Mononuclear cell (primary cell): ENCODE data around the gene SNX7. TPM values are rescaled to one million over a fixed set of nuclear protein-coding genes. Genes with fewer than 3 reads are reported as not detected.

Experiments
- H3K27me3 ChIP-seq: 2 replicates; pipeline ENCODE4 v1.6.0; 2011; ENCODE audit warnings: low read length, control low read depth; ENCODE audit not compliant: insufficient read depth
- H3K4me1 ChIP-seq: 2 replicates; pipeline ENCODE4 v1.5.1; 2011; ENCODE audit warnings: mild to moderate bottlenecking, low read length, control low read depth; ENCODE audit not compliant: insufficient read depth
- H3K4me3 ChIP-seq: 2 replicates; pipeline ENCODE4 v1.5.1; 2011; ENCODE audit warnings: mild to moderate bottlenecking, low read length, moderate library complexity
- H3K9me3 ChIP-seq: 2 replicates; pipeline ENCODE4 v1.5.1; 2011; ENCODE audit warnings: low read depth, mild to moderate bottlenecking, control low read depth, low read length
- total RNA-seq: library from RNA; depleted of rRNA; stranded (reverse); fragments of >200 nt; gene quantifications from one replicate; pipeline ENCODE4 v1.2.3, GENCODE V29; 2012

The SNX7 gene
- total RNA-seq, 1 donor, result 0.42 TPM

DNA sequence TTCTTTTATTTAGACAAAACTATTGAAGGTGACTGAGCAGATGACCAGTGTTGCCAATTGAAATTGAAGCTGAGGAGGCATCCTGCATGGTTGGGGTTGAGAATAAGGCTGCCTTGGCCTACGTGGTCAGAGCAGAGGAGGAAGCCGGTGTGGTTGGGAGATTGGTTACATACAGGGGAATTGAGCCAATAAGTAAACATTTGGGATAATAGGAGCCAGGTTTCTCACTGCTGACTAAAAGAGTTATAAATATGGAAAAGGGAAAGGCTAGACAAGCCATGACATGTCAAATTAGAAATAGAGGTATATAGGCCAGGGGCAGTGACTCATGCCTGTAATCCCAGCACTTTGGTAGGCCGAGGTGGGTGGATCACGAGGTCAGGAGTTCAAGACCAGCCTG is 15.8 kb downstream of the SNX7 start:
- no peaks in the 10 kb centered on the region for H3K9me3 ChIP-seq
- no peaks in the 10 kb centered on the region for H3K4me1 ChIP-seq
- no peak overlapping the region for H3K4me3 ChIP-seq
- H3K27me3 ChIP-seq, result no peaks in the 10 kb centered on the region

- Histone ChIP-seq H3K9me3 (no peaks in the 10 kb centered on the region), H3K27me3 (no peaks in the 10 kb centered on the region), H3K4me1 (no peaks in the 10 kb centered on the region), H3K4me3 (no peak overlapping the region)
Observed at GRCh38 chr1:98681812-98682211, 20.3 kb downstream of the SNX7 start.

- H3K4me3 ChIP-seq, result no peak overlapping the region
- H3K27me3 ChIP-seq, result no peaks in the 10 kb centered on the region
- H3K4me1 ChIP-seq, result no peaks in the 10 kb centered on the region
- no peaks in the 10 kb centered on the region for H3K9me3 ChIP-seq
Observed at GRCh38 chr1:98688110-98688739, 26.7 kb downstream of the SNX7 start.

GRCh38 chr1:98690576-98690975 is 29.1 kb downstream of the SNX7 start:
- no peaks in the 10 kb centered on the region for H3K4me1 ChIP-seq
- no peaks in the 10 kb centered on the region for H3K9me3 ChIP-seq
- H3K4me3 ChIP-seq, result no peak overlapping the region
- no peaks in the 10 kb centered on the region for H3K27me3 ChIP-seq

DNA sequence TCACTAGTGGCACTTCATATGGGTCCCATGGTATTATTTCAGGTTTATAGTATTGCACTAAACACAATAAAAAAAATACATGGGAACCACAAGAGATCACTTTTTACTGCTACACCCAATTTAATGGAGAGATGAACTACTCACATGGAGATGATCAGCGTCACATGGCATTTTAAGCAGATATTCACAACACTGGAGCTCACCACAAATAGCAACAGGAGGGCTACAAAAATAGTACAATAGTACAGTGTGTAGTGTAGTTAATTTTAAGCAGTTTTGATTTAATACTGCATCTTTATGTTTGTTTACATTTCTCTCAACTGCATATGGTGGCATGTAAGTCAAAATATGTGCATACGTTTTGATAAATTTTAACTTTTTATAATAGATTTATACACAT is 31.0 kb downstream of the SNX7 start:
- H3K4me3 ChIP-seq, result no peak overlapping the region
- H3K27me3 ChIP-seq, result no peaks in the 10 kb centered on the region
- no peaks in the 10 kb centered on the region for H3K9me3 ChIP-seq
- no peaks in the 10 kb centered on the region for H3K4me1 ChIP-seq

- H3K27me3 ChIP-seq, result no peaks in the 10 kb centered on the region
- H3K4me3 ChIP-seq, result no peak overlapping the region
- H3K9me3 ChIP-seq, result no peaks in the 10 kb centered on the region
- no peaks in the 10 kb centered on the region for H3K4me1 ChIP-seq
Observed at GRCh38 chr1:98693385-98693784, 31.9 kb downstream of the SNX7 start.

DNA sequence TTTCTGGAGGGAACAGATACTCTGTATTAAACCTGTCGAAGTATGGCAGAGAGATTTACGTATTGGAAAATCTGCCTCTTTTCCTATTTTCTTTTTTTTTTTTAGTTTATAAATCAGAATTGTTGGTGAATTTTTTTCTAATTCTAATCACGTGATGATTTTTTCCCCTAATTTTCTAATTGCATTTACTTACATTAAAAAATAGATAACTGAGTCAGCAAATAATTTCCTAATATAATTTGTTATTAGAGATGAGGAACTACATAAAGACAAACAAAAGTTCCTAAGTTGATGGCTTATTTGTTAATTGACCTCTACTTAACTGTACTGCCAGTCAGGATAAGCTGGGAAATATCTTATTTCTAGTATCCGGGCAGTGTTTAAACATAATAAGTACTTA is 34.6 kb downstream of the SNX7 start:
- no peaks in the 10 kb centered on the region for H3K9me3 ChIP-seq
- H3K4me3 ChIP-seq, result no peak overlapping the region
- no peaks in the 10 kb centered on the region for H3K4me1 ChIP-seq
- no peaks in the 10 kb centered on the region for H3K27me3 ChIP-seq

GRCh38 chr1:98697781-98698180 is 36.3 kb downstream of the SNX7 start:
- no peaks in the 10 kb centered on the region for H3K27me3 ChIP-seq
- no peaks in the 10 kb centered on the region for H3K9me3 ChIP-seq
- H3K4me3 ChIP-seq, result no peak overlapping the region
- H3K4me1 ChIP-seq, result no peaks in the 10 kb centered on the region

- no peaks in the 10 kb centered on the region for H3K27me3 ChIP-seq
- H3K4me1 ChIP-seq, result no peaks in the 10 kb centered on the region
- H3K9me3 ChIP-seq, result no peaks in the 10 kb centered on the region
- H3K4me3 ChIP-seq, result no peak overlapping the region
Observed at GRCh38 chr1:98698625-98699024, 37.1 kb downstream of the SNX7 start.

GRCh38 chr1:98700228-98700627 is 38.7 kb downstream of the SNX7 start:
- Histone ChIP-seq H3K4me3 (no peak overlapping the region), H3K4me1 (no peaks in the 10 kb centered on the region), H3K27me3 (no peaks in the 10 kb centered on the region), H3K9me3 (no peaks in the 10 kb centered on the region)

DNA sequence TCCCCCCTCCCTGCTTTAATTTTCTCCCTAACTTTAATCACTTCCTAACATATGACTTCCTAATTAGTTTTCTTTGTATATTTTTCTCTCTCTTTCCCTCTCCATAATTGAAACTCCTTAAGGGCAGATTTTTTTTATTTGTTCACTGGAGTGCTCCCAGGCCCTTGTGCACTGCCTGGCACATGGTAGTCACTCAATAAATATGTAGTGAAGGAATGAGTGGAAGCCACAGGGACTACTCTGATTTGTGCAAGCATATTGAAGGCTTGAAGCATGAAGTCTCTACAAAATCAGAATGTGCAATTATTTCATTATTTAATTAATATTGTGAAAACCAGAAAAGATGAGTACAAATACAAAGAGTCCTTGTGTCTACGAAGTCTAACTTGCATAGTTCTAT is 41.5 kb downstream of the SNX7 start:
- no peak overlapping the region for H3K4me3 ChIP-seq
- no peaks in the 10 kb centered on the region for H3K9me3 ChIP-seq
- H3K4me1 ChIP-seq, result no peaks in the 10 kb centered on the region
- H3K27me3 ChIP-seq, result no peaks in the 10 kb centered on the region

DNA sequence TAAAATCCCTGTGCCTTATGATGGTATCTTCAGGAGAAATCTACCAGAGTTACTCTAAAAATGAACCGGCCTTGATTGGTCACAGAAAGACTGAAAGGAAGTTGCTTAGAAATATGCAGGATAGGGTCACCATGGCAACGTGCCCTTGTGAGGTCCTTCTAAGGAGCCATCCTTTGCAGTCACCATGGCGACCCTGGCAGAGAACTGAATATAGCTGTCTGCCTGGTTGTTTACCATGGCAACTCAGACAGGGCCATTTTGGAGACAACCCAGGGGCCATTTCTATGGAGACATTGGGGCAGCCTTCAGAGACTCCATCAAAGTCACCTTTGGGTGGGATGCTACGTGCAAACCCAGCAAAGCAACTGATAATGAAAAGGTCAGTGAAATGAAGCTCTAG is 43.0 kb downstream of the SNX7 start:
- Histone ChIP-seq H3K4me3 (no peak overlapping the region), H3K4me1 (no peaks in the 10 kb centered on the region), H3K27me3 (no peaks in the 10 kb centered on the region), H3K9me3 (no peaks in the 10 kb centered on the region)

- H3K27me3 ChIP-seq, result no peaks in the 10 kb centered on the region
- no peak overlapping the region for H3K4me3 ChIP-seq
- H3K9me3 ChIP-seq, result no peaks in the 10 kb centered on the region
- no peaks in the 10 kb centered on the region for H3K4me1 ChIP-seq
Observed at GRCh38 chr1:98704971-98705370, 43.5 kb downstream of the SNX7 start.

DNA sequence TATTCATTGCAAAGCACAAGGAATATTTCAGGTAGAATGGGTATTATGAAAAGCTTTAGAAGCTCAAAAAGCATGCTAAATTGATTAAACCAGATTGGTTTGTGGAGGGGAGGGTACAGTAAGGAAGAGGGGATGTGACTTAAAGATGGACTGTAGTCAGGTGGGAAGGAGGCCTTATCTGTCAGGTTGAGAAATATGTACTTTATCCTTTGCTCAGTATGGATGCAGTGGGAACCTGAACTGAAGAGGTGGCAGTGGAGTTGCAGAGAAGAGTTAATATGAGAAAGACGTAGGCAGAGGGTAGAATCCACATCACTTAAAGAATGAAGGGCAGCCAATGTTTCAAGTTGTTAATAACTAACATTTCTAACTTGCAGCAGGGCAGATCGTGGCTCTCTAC is 44.1 kb downstream of the SNX7 start:
- no peaks in the 10 kb centered on the region for H3K9me3 ChIP-seq
- H3K27me3 ChIP-seq, result no peaks in the 10 kb centered on the region
- no peak overlapping the region for H3K4me3 ChIP-seq
- no peaks in the 10 kb centered on the region for H3K4me1 ChIP-seq

- Histone ChIP-seq H3K27me3 (no peaks in the 10 kb centered on the region), H3K4me3 (no peak overlapping the region), H3K9me3 (no peaks in the 10 kb centered on the region), H3K4me1 (no peaks in the 10 kb centered on the region)
Observed at GRCh38 chr1:98706173-98706843, 44.8 kb downstream of the SNX7 start.

- H3K9me3 ChIP-seq, result no peaks in the 10 kb centered on the region
- no peaks in the 10 kb centered on the region for H3K27me3 ChIP-seq
- H3K4me1 ChIP-seq, result no peaks in the 10 kb centered on the region
- H3K4me3 ChIP-seq, result no peak overlapping the region
Observed at GRCh38 chr1:98707556-98707955, 46.0 kb downstream of the SNX7 start.
